IPS DF 4.7 (cell line): ENCODE measurements around the gene MEGF8.

ENCODE experiments used
- DNase-seq: peaks from one replicate; pipeline ENCODE4 v3.0.0-alpha.2; 2013; ENCODE audit warnings: low spot score; ENCODE audit errors: extremely low read depth

Gene MEGF8

DNA sequence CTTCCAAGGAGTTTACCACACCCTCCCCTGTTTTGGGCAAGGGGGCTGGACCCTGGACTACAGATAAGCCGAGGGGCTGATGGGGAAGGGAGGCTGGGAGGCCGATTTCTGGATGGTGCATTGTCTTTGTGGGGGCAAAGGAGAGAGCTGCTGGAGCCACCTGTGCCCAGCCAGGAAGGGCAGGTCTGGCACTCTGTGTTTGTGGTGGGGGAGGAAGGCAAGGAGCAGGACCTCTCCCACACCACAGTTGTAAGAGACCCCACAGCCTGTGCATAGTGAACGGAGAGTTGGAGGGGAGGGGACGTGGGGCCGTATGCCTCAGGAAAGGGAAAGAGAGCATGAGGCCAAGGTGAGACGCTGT, 39.5 kb upstream of the MEGF8 start:
- DNase-seq = no peak

DNA sequence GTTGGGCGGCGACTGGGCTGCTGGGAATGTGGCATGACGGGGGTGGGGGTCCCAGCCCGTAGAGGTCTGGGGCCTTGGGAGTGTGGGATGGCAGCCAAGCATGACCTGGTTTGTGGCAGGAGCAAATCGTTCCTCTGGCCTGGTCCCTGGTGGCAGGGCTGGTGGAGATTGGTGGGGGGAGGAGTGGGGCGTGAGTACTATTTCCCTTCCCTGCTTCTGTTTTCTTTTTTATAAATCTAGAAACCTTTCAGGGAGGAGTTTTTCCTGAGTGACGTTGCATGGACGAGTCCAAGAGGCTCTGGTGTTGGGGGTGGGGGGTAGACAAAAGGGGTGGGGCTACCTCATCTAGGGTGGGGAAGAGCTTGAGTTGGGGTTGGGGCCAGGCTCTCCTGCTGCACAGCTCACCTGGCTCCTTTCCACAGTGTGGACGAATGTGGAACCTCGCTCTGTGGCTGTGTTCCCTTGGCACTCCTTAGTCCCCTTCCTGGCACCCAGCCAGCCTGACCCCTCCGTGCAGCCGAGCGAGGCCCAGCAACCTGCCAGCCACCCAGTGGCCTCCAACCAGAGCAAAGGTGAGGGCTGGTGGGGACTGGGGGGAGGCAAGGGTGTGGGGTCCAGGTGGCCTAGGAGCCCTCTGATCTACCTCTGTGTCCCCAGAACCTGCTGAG, 39.0 kb upstream of the MEGF8 start:
- DNase-seq = no peak

DNA sequence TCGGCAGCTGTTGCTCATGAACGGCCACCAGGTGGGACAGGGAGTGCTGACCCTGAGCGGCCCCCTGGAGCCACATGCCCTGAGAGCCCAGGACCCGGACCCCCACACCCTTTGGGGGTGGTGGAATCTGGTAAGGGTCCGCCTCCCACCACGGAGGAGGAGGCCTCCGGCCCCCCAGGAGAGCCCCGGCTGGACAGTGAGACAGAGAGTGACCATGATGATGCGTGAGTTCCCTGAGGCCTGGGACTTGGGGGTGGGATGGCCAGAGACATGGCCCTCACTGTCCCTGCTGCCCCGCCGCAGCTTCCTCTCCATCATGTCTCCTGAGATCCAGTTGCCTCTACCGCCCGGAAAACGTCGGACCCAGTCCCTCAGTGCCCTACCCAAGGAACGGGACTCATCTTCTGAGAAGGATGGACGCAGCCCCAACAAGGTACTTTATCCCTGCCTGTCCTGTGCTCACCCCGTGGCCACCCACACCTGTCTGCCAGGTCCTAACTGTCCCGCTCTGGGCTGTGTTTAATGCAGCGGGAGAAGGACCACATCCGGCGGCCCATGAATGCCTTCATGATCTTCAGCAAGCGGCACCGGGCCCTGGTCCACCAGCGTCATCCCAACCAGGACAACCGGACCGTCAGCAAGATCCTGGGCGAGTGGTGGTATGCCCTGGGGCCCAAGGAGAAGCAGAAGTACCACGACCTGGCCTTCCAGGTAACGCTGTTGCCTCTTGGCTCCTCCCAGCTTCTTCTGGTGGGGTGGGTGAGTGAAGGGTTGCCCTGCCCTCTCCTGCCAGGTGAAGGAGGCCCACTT, 38.2 kb upstream of the MEGF8 start:
- no peak for DNase-seq

- no peak for DNase-seq
Measured at GRCh38 chr19:42287827-42288107, 37.7 kb upstream of the MEGF8 start.

DNA sequence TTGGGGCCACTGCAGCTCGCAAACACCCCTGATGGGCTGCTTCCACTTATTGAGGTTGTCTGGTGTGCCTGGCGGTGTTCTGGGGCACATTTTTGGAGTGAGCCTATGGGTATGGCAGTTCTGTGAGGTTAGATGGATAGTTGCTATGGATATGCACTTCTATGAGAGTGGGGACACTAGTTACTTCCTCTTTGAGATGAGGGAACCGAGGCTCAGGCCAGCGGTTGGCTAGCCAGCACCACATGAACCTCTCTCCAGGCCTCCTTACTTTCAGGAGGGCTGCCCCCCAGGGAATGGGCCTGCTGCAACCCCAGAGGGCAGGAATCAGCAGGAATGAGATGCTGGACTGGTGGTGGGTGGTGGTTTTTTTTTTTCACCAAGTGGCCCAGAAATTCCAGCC, 37.0 kb upstream of the MEGF8 start:
- no peak for DNase-seq

DNA sequence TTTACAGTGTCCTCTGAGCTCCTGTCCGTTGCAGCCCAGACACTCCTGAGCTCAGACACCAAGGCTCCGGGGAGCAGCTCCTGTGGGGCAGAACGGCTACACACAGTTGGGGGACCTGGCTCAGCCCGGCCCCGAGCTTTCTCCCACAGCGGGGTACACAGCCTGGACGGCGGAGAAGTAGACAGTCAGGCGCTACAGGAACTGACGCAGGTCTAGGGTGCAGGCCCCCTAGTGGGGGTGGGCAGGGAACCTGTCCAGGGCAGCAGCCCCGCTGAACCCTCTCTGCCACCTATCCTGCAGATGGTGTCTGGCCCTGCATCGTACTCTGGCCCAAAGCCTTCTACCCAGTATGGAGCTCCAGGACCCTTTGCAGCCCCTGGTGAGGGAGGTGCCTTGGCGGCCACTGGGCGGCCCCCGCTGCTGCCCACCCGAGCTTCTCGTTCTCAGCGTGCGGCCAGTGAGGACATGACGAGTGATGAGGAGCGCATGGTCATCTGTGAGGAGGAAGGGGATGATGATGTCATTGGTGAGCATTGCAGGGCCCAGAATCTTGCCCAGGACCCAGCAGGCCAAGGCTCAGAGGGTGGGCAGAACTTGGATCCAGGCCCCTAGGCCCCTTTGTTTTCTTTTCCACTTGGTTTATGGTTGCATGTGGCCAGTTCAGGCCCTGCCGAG, 36.4 kb upstream of the MEGF8 start:
- DNase-seq = no peak

DNA sequence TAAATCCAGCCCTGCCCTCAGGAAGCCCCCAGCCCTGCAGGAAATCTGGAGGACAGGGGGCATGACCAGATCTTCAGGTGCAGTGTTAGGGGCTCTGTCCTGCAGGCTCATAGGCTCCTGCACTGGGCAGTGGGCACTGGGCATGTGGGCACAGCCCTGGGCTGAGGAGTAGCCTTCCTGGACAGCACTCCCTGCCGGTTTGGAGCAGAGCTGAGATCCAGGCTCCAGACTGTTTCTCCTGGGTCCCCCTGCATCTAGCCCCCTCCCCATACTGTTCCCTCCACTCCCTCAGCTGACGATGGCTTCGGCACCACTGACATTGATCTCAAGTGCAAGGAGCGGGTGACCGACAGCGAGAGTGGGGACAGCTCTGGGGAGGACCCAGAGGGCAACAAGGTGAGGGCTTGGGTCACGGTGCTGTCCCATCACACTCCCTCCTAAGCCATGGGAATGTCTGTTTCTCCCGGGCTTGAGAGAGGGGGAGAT, 35.8 kb upstream of the MEGF8 start:
- DNase-seq = no peak

DNA sequence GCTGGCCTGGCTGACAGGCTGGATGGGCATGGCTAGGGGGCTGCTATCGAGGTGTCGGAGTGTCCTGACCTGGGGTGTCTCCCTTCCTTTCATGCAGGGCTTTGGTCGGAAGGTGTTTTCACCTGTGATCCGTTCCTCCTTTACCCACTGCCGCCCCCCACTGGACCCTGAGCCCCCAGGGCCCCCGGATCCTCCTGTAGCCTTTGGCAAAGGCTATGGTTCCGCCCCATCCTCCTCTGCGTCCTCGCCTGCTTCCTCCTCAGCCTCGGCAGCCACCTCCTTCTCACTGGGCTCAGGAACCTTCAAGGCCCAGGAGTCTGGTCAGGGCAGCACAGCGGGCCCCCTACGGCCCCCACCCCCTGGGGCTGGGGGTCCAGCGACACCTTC, 35.3 kb upstream of the MEGF8 start:
- DNase-seq = no peak

DNA sequence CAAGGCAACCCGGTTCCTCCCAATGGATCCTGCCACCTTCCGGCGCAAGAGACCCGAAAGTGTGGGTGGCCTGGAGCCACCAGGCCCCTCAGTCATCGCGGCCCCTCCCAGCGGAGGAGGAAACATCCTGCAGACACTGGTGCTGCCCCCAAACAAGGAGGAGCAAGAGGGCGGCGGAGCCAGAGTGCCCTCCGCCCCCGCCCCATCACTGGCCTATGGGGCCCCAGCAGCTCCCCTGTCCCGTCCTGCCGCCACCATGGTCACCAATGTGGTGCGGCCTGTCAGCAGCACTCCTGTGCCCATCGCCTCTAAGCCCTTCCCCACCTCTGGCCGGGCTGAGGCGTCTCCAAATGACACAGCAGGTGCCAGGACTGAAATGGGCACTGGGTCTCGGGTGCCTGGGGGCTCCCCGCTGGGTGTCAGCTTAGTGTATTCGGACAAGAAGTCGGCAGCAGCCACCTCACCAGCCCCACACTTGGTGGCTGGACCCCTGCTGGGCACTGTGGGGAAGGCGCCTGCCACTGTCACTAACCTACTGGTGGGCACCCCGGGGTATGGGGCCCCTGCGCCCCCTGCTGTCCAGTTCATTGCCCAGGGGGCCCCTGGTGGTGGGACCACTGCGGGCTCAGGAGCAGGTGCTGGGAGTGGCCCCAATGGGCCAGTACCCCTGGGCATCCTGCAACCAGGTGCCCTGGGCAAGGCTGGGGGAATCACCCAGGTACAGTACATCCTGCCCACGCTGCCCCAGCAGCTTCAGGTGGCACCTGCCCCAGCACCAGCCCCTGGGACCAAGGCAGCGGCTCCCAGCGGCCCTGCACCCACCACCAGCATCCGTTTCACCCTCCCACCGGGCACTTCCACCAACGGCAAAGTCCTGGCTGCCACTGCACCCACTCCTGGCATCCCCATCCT, 34.7 kb upstream of the MEGF8 start:
- no peak for DNase-seq

DNA sequence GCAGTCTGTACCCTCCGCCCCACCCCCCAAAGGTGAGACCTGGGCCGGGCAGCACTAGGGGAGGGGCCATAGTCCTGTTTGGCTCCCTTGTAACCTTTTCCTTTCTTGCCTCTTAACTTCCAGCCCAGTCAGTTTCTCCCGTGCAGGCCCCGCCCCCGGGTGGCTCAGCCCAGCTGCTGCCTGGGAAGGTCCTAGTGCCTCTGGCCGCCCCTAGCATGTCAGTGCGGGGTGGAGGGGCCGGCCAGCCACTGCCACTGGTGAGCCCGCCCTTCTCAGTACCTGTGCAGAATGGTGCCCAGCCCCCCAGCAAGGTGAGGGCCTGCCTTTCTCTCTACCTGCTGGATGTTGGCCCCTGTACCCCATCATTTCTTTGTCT, 34.0 kb upstream of the MEGF8 start:
- no peak for DNase-seq

DNA sequence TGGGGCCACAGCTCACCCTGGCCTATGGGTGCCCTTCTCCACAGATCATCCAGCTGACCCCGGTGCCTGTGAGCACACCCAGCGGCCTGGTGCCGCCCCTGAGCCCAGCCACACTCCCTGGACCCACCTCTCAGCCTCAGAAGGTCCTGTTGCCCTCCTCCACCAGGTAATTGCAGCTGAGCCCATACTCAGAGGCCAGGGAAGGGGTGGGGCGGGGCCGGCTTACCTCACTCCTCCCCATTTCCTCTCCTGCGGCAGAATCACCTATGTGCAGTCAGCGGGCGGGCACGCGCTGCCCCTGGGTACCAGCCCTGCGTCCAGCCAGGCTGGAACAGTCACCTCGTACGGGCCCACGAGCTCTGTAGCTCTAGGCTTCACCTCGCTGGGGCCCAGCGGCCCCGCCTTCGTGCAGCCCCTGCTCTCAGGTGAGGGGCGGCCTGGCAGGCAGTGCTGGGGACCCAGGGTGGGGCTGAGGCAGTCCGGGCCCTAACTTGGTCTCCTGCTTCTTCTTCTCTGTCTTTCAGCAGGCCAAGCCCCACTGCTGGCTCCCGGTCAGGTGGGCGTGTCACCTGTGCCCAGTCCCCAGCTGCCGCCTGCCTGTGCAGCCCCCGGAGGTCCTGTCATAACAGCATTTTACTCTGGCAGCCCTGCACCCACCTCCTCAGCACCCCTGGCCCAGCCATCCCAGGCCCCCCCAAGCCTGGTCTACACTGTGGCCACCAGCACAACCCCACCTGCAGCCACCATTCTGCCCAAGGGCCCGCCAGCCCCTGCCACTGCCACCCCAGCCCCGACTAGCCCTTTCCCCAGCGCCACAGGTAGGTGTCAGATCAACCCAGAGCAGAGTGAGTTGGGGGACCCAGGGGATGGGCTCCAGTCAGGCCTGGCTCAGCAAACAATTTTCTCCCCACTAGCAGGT, 33.1 kb upstream of the MEGF8 start:
- no peak for DNase-seq

DNA sequence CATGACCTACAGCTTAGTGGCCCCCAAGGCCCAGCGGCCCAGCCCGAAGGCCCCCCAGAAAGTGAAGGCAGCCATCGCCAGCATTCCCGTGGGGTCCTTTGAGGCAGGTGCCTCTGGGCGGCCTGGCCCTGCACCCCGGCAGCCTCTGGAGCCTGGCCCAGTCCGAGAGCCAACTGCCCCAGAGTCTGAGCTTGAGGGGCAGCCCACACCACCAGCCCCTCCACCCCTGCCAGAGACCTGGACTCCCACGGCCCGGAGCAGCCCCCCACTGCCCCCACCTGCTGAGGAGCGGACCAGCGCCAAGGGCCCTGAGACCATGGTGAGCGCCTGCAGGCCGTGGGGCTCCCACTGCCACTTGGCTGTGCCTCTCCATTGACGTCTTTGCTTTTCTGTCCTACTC, 32.5 kb upstream of the MEGF8 start:
- no peak for DNase-seq

GRCh38 chr19:42293540-42293939, 31.9 kb upstream of the MEGF8 start:
- no peak for DNase-seq

GRCh38 chr19:42293948-42294347, 31.5 kb upstream of the MEGF8 start:
- DNase-seq = no peak

GRCh38 chr19:42294471-42295137, 30.8 kb upstream of the MEGF8 start:
- DNase-seq = no peak

- no peak for DNase-seq
Measured at GRCh38 chr19:42295342-42295741, 30.1 kb upstream of the MEGF8 start.

- DNase-seq = no peak
Measured at GRCh38 chr19:42295831-42296525, 29.5 kb upstream of the MEGF8 start.

DNA sequence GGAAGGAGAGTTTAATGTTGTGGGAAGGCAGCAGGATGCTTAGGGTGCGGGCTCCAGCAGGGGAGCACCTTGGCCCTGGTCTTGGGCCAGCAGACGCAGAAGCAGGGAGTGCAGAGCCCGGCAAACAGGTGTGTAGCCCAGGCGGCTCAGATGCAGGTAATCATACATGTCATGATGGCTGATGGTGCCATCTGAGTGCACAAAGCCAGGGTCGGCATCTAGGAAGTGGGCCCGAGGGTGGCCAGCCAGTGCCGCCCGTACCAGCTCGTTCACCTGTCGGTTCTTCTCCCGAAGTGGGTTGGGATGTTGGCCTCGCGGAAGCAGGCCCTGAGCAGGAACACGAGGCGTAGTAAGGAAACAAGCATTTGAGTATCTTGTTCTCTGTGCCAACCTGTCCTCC, 28.4 kb upstream of the MEGF8 start:
- DNase-seq = no peak

DNA sequence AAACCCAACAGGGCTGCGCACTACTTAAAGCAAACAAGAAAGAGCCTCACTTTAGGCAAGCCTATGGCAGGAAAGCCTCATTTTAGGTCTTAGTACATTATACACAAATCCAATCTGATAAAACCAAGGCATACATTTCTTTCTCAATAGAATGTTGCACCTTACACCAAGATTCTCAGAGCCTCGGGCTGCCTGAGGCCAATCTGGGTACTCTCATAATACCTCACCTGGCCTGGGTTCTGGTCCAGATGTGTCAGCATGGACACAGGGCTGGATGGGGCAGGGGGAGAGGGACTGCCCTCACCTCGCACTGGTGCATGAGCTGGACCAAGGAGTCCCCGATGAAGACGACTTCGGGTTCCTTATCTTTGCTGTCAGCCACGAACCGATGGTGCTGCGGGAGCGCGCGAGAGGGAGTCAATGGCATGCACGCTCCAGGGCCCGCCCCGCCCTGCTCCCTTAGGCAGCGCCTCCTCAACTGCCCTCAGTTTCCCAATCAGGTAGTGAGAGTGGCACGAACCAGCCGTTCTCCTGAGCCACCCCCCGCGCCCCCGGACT, 23.7 kb upstream of the MEGF8 start, which contains the start of gene PRR19:
Gene PRR19 (plus strand): TSS at position 487 of the 558 bp plus-strand sequence. CDS start 7,453 bp downstream, outside the sequence.
- no peak for DNase-seq
